Measurements from ENCODE around the gene TYMS.
A peak's percentile ranks its signal among the peaks of the same experiment; 100 is the strongest.

TYMS gene

DNA sequence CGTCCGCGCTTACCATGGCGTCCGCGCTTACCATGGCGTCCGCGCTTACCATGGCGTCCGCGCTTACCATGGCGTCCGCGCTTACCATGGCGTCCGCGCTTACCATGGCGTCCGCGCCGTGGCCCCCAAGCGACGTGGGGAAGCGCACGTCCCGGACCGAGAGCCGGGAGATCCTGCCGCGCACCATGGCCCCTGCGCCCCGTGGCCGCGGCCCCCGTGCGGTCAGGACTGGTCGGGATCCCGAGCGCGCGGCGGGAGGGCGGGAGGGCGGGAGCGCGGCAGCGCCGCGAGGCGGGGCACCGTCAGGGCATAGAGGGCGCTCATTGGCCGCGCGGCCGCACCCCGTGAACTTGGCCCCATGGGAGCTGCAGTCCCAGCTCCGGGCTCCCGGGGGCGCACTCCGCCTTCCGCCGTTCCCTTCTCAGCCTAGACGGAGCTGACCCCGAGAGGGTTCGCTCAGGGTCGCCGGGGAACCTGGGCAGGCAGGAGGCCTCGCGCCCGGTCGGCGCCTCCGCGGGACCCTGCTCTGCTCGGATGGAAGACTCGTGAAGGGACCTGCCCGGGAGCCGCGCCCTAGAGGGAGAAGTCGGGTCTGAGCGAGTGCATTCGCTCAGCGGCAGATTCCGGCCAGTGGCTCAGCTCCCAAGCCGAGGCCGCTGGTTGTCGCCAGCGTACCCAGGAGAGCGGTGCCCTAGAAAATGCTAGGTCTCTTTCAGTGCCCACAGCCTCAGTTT is 55.1 kb downstream of the TYMS start, which contains the start of gene ENOSF1:
ENOSF1 (minus strand) TSS at position 230 of the 734 bp plus-strand sequence; CDS start at position 187, 43 bp downstream.
- DNase-seq = peak; percentile 41 to 59

DNA sequence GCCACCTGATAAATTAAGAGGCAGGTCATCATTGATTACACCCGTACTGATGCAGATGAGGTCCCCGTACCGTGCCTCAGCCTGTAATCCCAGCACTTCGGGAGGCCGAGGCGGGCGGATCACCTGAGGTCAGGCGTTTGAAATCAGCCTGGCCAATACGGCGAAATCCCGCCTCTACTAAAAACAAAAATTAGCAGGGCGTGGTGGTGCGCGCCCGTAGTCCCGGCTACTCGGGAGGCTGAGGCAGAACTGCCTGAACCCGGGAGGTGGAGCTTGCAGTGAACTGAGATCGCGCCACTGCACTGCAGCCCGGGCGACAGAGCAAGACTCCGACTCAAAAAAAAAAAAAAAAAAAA is 55.7 kb downstream of the TYMS start:
- no peak for DNase-seq

DNA sequence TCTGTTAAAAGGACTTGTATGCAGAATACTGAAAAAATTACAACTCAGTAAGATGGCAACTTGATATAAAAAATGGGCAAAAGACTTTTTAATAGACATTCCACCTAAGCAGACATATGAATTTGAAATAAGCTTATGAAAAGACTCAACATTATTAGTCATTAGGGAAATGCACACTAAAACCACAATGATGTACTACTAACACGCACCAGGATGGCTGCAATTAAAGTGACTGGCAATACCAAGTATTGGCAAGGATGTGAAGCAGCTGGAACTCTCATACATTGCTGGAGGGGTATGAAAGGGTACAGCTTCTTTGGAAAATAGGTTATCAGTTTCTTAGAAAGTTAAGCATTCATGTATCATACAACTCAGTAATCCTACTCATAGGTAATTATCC is 58.2 kb downstream of the TYMS start:
- DNase-seq = no peak

DNA sequence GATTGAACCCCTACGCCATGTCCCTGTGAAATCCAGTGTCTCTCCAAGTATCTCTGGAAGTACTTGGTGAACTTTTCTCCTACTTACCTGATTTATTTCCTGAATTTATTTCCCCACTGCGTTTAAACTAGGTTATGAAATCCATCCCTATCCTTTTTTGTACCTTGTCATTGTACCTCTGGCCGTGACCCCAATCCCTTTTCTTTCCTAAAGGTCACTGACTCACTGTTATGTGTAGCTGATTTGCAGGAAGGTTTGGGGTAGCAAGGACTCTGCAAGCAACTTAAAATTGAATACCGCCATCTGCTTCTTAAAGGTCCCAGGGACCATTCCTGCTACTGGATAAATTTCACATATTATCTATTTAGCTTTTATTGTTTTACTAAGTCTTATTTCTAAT is 59.5 kb downstream of the TYMS start:
- DNase-seq = no peak
